ENCODE measurements around the gene HOXB3.

- TF ChIP-seq, protein P1, sequence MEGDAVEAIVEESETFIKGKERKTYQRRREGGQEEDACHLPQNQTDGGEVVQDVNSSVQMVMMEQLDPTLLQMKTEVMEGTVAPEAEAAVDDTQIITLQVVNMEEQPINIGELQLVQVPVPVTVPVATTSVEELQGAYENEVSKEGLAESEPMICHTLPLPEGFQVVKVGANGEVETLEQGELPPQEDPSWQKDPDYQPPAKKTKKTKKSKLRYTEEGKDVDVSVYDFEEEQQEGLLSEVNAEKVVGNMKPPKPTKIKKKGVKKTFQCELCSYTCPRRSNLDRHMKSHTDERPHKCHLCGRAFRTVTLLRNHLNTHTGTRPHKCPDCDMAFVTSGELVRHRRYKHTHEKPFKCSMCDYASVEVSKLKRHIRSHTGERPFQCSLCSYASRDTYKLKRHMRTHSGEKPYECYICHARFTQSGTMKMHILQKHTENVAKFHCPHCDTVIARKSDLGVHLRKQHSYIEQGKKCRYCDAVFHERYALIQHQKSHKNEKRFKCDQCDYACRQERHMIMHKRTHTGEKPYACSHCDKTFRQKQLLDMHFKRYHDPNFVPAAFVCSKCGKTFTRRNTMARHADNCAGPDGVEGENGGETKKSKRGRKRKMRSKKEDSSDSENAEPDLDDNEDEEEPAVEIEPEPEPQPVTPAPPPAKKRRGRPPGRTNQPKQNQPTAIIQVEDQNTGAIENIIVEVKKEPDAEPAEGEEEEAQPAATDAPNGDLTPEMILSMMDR (conservative IDR thresholded peaks at IDR 0.05 in 1 of 2, IDR thresholded peaks at IDR 0.05 in 1 of 2; ENCODE audit: extremely low read depth in 1 of 2, insufficient read depth in 1 of 2, low read depth in 1 of 2, low read length in 2 of 2) = no peak
- TF ChIP-seq EZH2 (IDR thresholded peaks at IDR 0.05; ENCODE audit: borderline replicate concordance, low read length) = no peak
These were observed 67.9 kb downstream of the HOXB3 start for GRCh38 chr17:48522031-48522653.

All from mammary epithelial cell (primary cell).